ENCODE results near the gene VSTM2L. TPM values are rescaled to one million over a fixed set of nuclear protein-coding genes. Genes with fewer than 3 reads are reported as not detected.

The VSTM2L gene
- total and polyA plus RNA-seq, 2 of the 4 experiments (the other 2 are of a cell fraction) = 0.18 to 0.19 TPM

DNA sequence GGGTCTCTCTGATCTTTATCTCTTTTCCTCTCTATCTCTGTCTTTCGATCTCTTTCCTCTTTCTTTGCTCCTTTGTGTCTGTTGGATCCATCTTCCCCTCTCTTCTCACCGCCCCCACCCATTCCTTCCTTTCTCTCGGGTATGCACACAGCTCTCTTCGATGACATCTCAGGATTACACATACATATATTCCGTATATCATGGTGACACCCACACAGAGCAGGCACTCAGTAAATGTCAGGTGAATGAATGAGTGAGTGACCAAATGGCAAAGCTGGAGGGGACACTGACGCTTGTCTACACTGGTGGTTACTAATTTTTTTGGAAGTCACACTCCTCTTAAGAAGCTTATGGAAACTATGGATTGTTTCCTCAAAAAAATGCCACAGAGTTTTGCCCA is 9.9 kb downstream of the VSTM2L start:
- H3K36me3 ChIP-seq (ENCODE audit: control insufficient read depth, insufficient read depth, low read length) = no peaks in the 10 kb centered on the region
- DNase-seq = no peak
- dilution Hi-C loops (cut with HindIII; ENCODE audit: low sequenced_read_pairs, unreplicated experiment) (no loop called here), in situ Hi-C loops (cut with MboI; ENCODE audit: low sequenced_read_pairs) (no loop called here), intact Hi-C loops (cut with micrococcal nuclease) (no loop called here)
- no peak overlapping the region for H3K18ac ChIP-seq (ENCODE audit: low read depth, low read length)
- H3K27me3 ChIP-seq (ENCODE audit: control insufficient read depth, insufficient read depth, low read length) = peaks cover 84% of the 10 kb centered on the region
- H2BK15ac ChIP-seq (ENCODE audit: low read depth, low read length) = no peak overlapping the region
- no peak overlapping the region for H2BK120ac ChIP-seq (ENCODE audit: low read depth, low read length)
- TF ChIP-seq SMC3 (IDR thresholded peaks at IDR 0.05; ENCODE audit: low read depth, low read length) = no peak
- no peak overlapping the region for H4K5ac ChIP-seq (ENCODE audit: low read depth, low read length)
- no peak overlapping the region for H3K14ac ChIP-seq (replicated peaks; ENCODE audit: low read depth, low read length)
- H3K79me1 ChIP-seq (ENCODE audit: low read depth in 1 of 2, low read length in 2 of 2) = no peaks in the 10 kb centered on the region
- no peaks in the 10 kb centered on the region for H4K20me1 ChIP-seq (ENCODE audit: insufficient read depth, low read length)
- H3K56ac ChIP-seq (ENCODE audit: extremely low read depth, insufficient read depth, low read length) = no peak overlapping the region
- POLR2A ChIA-PET (ENCODE audit: unreplicated experiment) = no interaction called here
- H3K4me3 ChIP-seq (ENCODE audit: insufficient read depth, low read depth, low read length) = no peak overlapping the region
- H2AFZ ChIP-seq (replicated peaks; ENCODE audit: low read length, poor library complexity) = no peak overlapping the region
- H4K91ac ChIP-seq (ENCODE audit: insufficient read depth, low read depth, low read length) = no peak overlapping the region
- peaks cover 3% of the 10 kb centered on the region; the same call in 1 of the 2 replicates for H3K4me1 ChIP-seq (ENCODE audit: control insufficient read depth, insufficient read depth, low read length)
- no peak overlapping the region for H2AK5ac ChIP-seq (ENCODE audit: low read depth, low read length)
- no TSS peak for BruUV-seq (replicated peaks)
- ATAC-seq (ENCODE audit: low read depth) = no peak
- no peaks in the 10 kb centered on the region for H3K9me1 ChIP-seq (ENCODE audit: insufficient read depth, low read length)
- H3K27ac ChIP-seq (ENCODE audit: insufficient read depth, low read length) = no peak overlapping the region
- no peak overlapping the region for H2BK20ac ChIP-seq (ENCODE audit: low read depth, low read length)
- WGBS, 2 experiments (ENCODE audit: extremely low coverage in 2 of 2, insufficient read length in 1 of 2) = 60% methylated on average over 1 of the region's 6 CpGs; no CpG with 5 or more reads in 1 of the 2 experiments
- no peak overlapping the region for H2AK9ac ChIP-seq (replicated peaks; ENCODE audit: low read depth, low read length, poor library complexity)
- H3K9ac ChIP-seq (ENCODE audit: low read depth, low read length) = no peak overlapping the region
- H4K8ac ChIP-seq (ENCODE audit: low read depth in 2 of 2, low read length in 2 of 2) = no peak overlapping the region
- H2BK5ac ChIP-seq (ENCODE audit: low read depth, low read length, poor library complexity, severe bottlenecking) = no peak overlapping the region
- no peaks in the 10 kb centered on the region for H3K9me3 ChIP-seq (ENCODE audit: control insufficient read depth, insufficient read depth, low read length)
- CTCF ChIA-PET = no interaction called here
- H3K4ac ChIP-seq (ENCODE audit: low read depth, low read length) = no peak overlapping the region
- H3K4me2 ChIP-seq (ENCODE audit: low read depth, low read length) = no peak overlapping the region
- no peak overlapping the region for H3K23ac ChIP-seq (ENCODE audit: low read depth, low read length)
